ENCODE data around the gene NR3C2.

NR3C2 gene

GRCh38 chr4:148258535-148258934 lies 183.7 kb downstream of the NR3C2 start:
- Histone ChIP-seq H3K4me2 (ENCODE audit: low read depth, low read length) (no peak overlapping the region), H3K9me3 (replicated peaks; ENCODE audit: insufficient read depth, low read length) (no peaks in the 10 kb centered on the region), H3K9me2 (replicated peaks; ENCODE audit: insufficient read depth, low read length) (no peaks in the 10 kb centered on the region), H3K36me3 (replicated peaks; ENCODE audit: insufficient read depth, low read length) (no peaks in the 10 kb centered on the region), H2AFZ (ENCODE audit: low read length) (no peak overlapping the region), H3K27me3 (replicated peaks; ENCODE audit: insufficient read depth, low read length) (no peaks in the 10 kb centered on the region), H3K4me3 (ENCODE audit: low read length) (no peak overlapping the region), H4K20me1 (ENCODE audit: insufficient read depth, low read length) (no peaks in the 10 kb centered on the region), H3F3A (ENCODE audit: insufficient read depth, low read length) (no peaks in the 10 kb centered on the region), H3K9ac (ENCODE audit: low read length) (no peak overlapping the region), H3K79me2 (ENCODE audit: low read length) (no peaks in the 10 kb centered on the region), H3K27ac (ENCODE audit: low read length) (no peak overlapping the region), H3K4me1 (ENCODE audit: low read length) (no peaks in the 10 kb centered on the region)
- no peak for DNase-seq
- TF ChIP-seq CTCF (IDR thresholded peaks at IDR 0.05; ENCODE audit: low read length) (no peak), EZH2 (optimal IDR thresholded peaks at IDR 0.05; ENCODE audit: low read depth, low read length) (no peak), EZH2phosphoT487 (IDR thresholded peaks at IDR 0.05; ENCODE audit: low read length) (no peak)

GRCh38 chr4:148255344-148255720 lies 186.9 kb downstream of the NR3C2 start:
- H3K27me3 ChIP-seq (replicated peaks; ENCODE audit: insufficient read depth, low read length) = no peaks in the 10 kb centered on the region
- H3K9me2 ChIP-seq (replicated peaks; ENCODE audit: insufficient read depth, low read length) = no peaks in the 10 kb centered on the region
- H3K4me2 ChIP-seq (ENCODE audit: low read depth, low read length) = no peak overlapping the region
- H3K4me3 ChIP-seq (ENCODE audit: low read length) = no peak overlapping the region
- H4K20me1 ChIP-seq (ENCODE audit: insufficient read depth, low read length) = no peaks in the 10 kb centered on the region
- TF ChIP-seq EZH2phosphoT487 (IDR thresholded peaks at IDR 0.05; ENCODE audit: low read length) (no peak), CTCF (IDR thresholded peaks at IDR 0.05; ENCODE audit: low read length) (no peak), EZH2 (optimal IDR thresholded peaks at IDR 0.05; ENCODE audit: low read depth, low read length) (no peak)
- H2AFZ ChIP-seq (ENCODE audit: low read length) = no peak overlapping the region
- no peaks in the 10 kb centered on the region for H3K79me2 ChIP-seq (ENCODE audit: low read length)
- no peaks in the 10 kb centered on the region for H3F3A ChIP-seq (ENCODE audit: insufficient read depth, low read length)
- no peaks in the 10 kb centered on the region for H3K36me3 ChIP-seq (replicated peaks; ENCODE audit: insufficient read depth, low read length)
- no peaks in the 10 kb centered on the region for H3K9me3 ChIP-seq (replicated peaks; ENCODE audit: insufficient read depth, low read length)
- H3K27ac ChIP-seq (ENCODE audit: low read length) = no peak overlapping the region
- no peak for DNase-seq
- H3K9ac ChIP-seq (ENCODE audit: low read length) = no peak overlapping the region
- no peaks in the 10 kb centered on the region for H3K4me1 ChIP-seq (ENCODE audit: low read length)

- H3K9ac ChIP-seq (ENCODE audit: low read length) = no peak overlapping the region
- no peaks in the 10 kb centered on the region for H3K27me3 ChIP-seq (replicated peaks; ENCODE audit: insufficient read depth, low read length)
- H3K9me3 ChIP-seq (replicated peaks; ENCODE audit: insufficient read depth, low read length) = no peaks in the 10 kb centered on the region
- H3K36me3 ChIP-seq (replicated peaks; ENCODE audit: insufficient read depth, low read length) = no peaks in the 10 kb centered on the region
- H3K27ac ChIP-seq (ENCODE audit: low read length) = no peak overlapping the region
- H3K79me2 ChIP-seq (ENCODE audit: low read length) = no peaks in the 10 kb centered on the region
- no peak overlapping the region for H3K4me2 ChIP-seq (ENCODE audit: low read depth, low read length)
- no peaks in the 10 kb centered on the region for H3K9me2 ChIP-seq (replicated peaks; ENCODE audit: insufficient read depth, low read length)
- H4K20me1 ChIP-seq (ENCODE audit: insufficient read depth, low read length) = no peaks in the 10 kb centered on the region
- TF ChIP-seq EZH2phosphoT487 (IDR thresholded peaks at IDR 0.05; ENCODE audit: low read length) (no peak), CTCF (IDR thresholded peaks at IDR 0.05; ENCODE audit: low read length) (no peak), EZH2 (optimal IDR thresholded peaks at IDR 0.05; ENCODE audit: low read depth, low read length) (no peak)
- H3K4me3 ChIP-seq (ENCODE audit: low read length) = no peak overlapping the region
- peak; percentile 21 for DNase-seq
- H2AFZ ChIP-seq (ENCODE audit: low read length) = no peak overlapping the region
- no peaks in the 10 kb centered on the region for H3F3A ChIP-seq (ENCODE audit: insufficient read depth, low read length)
- no peaks in the 10 kb centered on the region for H3K4me1 ChIP-seq (ENCODE audit: low read length)
These were observed 187.4 kb downstream of the NR3C2 start for GRCh38 chr4:148254621-148255343.
